ENCODE results near the gene KCNH1. TPM values are rescaled to one million over a fixed set of nuclear protein-coding genes. Genes with fewer than 3 reads are reported as not detected.

The KCNH1 gene
- total and polyA plus RNA-seq, 2 experiments from 2014 or later: 0.03 to 0.17 TPM

DNA sequence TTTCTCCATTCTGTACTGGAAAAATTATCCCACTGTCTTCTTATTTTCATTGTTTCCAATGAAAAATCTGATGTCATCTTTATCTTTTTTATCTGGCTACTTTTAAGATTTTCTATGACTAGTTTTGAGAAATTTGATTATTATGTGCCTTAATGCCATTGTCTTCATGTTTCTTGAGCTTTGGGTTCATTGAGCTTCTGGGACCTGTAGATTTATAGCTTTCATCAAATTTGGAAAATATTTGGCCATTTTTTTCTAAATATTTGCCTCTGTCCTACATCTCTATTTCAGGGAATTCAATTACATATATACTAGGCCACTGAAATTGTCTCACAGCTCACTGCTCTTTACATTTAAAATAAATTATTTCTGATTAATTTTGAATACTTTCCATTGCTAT lies 38.7 kb upstream of the KCNH1 start:
- no peak for DNase-seq (ENCODE audit: low spot score)
- no peak overlapping the region for H3K27ac ChIP-seq
- no peaks in the 10 kb centered on the region for H3K4me1 ChIP-seq (ENCODE audit: insufficient read depth)
- H3K9me3 ChIP-seq (ENCODE audit: low read depth): peaks cover 6% of the 10 kb centered on the region
- H4K20me1 ChIP-seq (ENCODE audit: insufficient read depth, poor library complexity, severe bottlenecking): no peaks in the 10 kb centered on the region
- H3K9me2 ChIP-seq (replicated peaks; ENCODE audit: insufficient read depth): no peaks in the 10 kb centered on the region
- no peak overlapping the region for H3K4me2 ChIP-seq
- no peaks in the 10 kb centered on the region for H3K79me2 ChIP-seq
- H3K4me3 ChIP-seq: no peak overlapping the region
- H3K36me3 ChIP-seq (replicated peaks; ENCODE audit: insufficient read depth, low read depth): no peaks in the 10 kb centered on the region
- no peak overlapping the region for H2AFZ ChIP-seq
- H3K27me3 ChIP-seq: no peaks in the 10 kb centered on the region
- TF ChIP-seq EZH2 (IDR thresholded peaks at IDR 0.05; ENCODE audit: borderline replicate concordance): no peak
- TF ChIP-seq, protein P1, sequence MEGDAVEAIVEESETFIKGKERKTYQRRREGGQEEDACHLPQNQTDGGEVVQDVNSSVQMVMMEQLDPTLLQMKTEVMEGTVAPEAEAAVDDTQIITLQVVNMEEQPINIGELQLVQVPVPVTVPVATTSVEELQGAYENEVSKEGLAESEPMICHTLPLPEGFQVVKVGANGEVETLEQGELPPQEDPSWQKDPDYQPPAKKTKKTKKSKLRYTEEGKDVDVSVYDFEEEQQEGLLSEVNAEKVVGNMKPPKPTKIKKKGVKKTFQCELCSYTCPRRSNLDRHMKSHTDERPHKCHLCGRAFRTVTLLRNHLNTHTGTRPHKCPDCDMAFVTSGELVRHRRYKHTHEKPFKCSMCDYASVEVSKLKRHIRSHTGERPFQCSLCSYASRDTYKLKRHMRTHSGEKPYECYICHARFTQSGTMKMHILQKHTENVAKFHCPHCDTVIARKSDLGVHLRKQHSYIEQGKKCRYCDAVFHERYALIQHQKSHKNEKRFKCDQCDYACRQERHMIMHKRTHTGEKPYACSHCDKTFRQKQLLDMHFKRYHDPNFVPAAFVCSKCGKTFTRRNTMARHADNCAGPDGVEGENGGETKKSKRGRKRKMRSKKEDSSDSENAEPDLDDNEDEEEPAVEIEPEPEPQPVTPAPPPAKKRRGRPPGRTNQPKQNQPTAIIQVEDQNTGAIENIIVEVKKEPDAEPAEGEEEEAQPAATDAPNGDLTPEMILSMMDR (IDR thresholded peaks at IDR 0.05; ENCODE audit: poor library complexity): no peak
- TF ChIP-seq EZH2phosphoT487 (IDR thresholded peaks at IDR 0.05; ENCODE audit: low read depth, severe bottlenecking, unreplicated experiment): no peak

DNA sequence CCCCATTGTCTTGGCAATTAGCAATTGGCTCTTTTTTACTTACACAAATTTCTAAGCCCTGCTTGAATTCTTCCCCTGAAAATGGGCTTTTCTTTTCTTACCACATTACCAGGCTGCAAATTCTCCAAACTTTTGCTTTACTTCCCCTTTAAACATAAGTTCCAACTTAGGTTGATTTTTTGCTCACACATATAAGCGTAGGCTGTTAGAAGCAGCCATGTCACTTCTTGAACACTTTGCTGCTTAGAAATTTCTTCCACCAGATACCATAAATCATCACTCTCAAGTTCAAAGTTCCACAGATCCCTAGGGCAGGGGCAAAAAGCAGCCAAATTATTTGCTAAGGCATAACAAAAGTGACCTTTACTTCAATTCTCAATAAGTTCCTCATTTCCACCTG lies 35.4 kb upstream of the KCNH1 start:
- Histone ChIP-seq H3K4me3 (no peak overlapping the region), H2AFZ (no peak overlapping the region), H3K27me3 (no peaks in the 10 kb centered on the region), H3K27ac (no peak overlapping the region), H3K36me3 (replicated peaks; ENCODE audit: insufficient read depth, low read depth) (no peaks in the 10 kb centered on the region), H4K20me1 (ENCODE audit: insufficient read depth, poor library complexity, severe bottlenecking) (no peaks in the 10 kb centered on the region), H3K4me1 (ENCODE audit: insufficient read depth) (no peaks in the 10 kb centered on the region), H3K79me2 (no peaks in the 10 kb centered on the region), H3K4me2 (no peak overlapping the region), H3K9me2 (replicated peaks; ENCODE audit: insufficient read depth) (no peaks in the 10 kb centered on the region), H3K9me3 (ENCODE audit: low read depth) (peaks cover 6% of the 10 kb centered on the region)
- TF ChIP-seq EZH2 (IDR thresholded peaks at IDR 0.05; ENCODE audit: borderline replicate concordance): no peak
- no peak for TF ChIP-seq EZH2phosphoT487 (IDR thresholded peaks at IDR 0.05; ENCODE audit: low read depth, severe bottlenecking, unreplicated experiment)
- TF ChIP-seq, protein P1 (IDR thresholded peaks at IDR 0.05; ENCODE audit: poor library complexity): no peak
- no peak for DNase-seq (ENCODE audit: low spot score)
- 93% methylated on average over 1 of the region's 1 CpG for WGBS (ENCODE audit: low lambda C conversion rate, missing lambda C conversion rate)

DNA sequence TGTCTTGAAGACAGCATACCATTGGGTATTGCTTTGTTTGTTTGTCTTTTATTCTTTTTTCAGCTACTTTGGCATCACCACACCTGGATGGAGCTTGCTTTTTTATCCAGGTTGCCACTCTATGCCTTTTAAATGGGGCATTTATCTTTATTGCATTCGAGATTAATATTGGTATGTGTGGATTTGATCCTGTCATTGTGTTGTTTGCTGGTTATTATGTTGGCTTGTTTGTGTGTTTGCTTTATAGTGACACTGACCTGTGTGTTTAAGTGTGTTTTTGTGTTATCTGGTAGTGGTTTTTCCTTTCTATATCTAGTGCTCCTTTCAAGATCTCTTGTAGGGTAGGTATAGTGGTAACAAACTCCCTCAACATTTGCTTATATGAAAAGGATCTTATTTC lies 24.9 kb upstream of the KCNH1 start:
- H3K9me3 ChIP-seq (ENCODE audit: low read depth): no peaks in the 10 kb centered on the region
- DNase-seq (ENCODE audit: low spot score): no peak
- no peak overlapping the region for H3K4me3 ChIP-seq
- TF ChIP-seq EZH2 (IDR thresholded peaks at IDR 0.05; ENCODE audit: borderline replicate concordance): no peak
- TF ChIP-seq, protein P1 (IDR thresholded peaks at IDR 0.05; ENCODE audit: poor library complexity): no peak
- no peak for TF ChIP-seq EZH2phosphoT487 (IDR thresholded peaks at IDR 0.05; ENCODE audit: low read depth, severe bottlenecking, unreplicated experiment)
- no peak overlapping the region for H3K4me2 ChIP-seq
- H3K4me1 ChIP-seq (ENCODE audit: insufficient read depth): no peaks in the 10 kb centered on the region
- H3K9me2 ChIP-seq (replicated peaks; ENCODE audit: insufficient read depth): no peaks in the 10 kb centered on the region
- H3K79me2 ChIP-seq: no peaks in the 10 kb centered on the region
- H3K27me3 ChIP-seq: no peaks in the 10 kb centered on the region
- no peak overlapping the region for H3K27ac ChIP-seq
- WGBS (ENCODE audit: low lambda C conversion rate, missing lambda C conversion rate): 100% methylated on average over 1 of the region's 1 CpG
- no peaks in the 10 kb centered on the region for H3K36me3 ChIP-seq (replicated peaks; ENCODE audit: insufficient read depth, low read depth)
- no peak overlapping the region for H2AFZ ChIP-seq
- H4K20me1 ChIP-seq (ENCODE audit: insufficient read depth, poor library complexity, severe bottlenecking): no peaks in the 10 kb centered on the region

DNA sequence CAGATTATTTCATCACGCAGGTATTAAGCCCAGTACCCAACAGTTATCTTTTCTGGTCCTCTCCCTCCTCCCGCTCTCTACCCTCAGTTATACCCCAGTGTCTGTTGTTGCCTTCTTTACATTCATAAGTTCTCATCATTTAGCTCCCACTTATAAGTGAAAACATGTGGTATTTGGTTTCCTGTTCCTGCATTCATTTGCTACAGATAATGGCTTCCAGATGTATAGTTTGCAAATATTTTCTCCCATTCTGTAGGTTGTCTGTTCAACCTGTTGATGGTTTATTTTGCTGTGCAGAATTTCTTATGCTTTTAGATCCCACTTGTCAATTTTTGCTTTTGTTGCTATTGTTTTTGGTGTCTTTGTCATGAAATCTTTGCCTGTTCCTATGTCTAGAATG lies 21.1 kb upstream of the KCNH1 start:
- no peaks in the 10 kb centered on the region for H3K9me3 ChIP-seq (ENCODE audit: low read depth)
- no peak overlapping the region for H3K4me3 ChIP-seq
- no peak overlapping the region for H3K4me2 ChIP-seq
- H3K79me2 ChIP-seq: no peaks in the 10 kb centered on the region
- DNase-seq (ENCODE audit: low spot score): no peak
- no peaks in the 10 kb centered on the region for H4K20me1 ChIP-seq (ENCODE audit: insufficient read depth, poor library complexity, severe bottlenecking)
- H3K36me3 ChIP-seq (replicated peaks; ENCODE audit: insufficient read depth, low read depth): no peaks in the 10 kb centered on the region
- no peaks in the 10 kb centered on the region for H3K9me2 ChIP-seq (replicated peaks; ENCODE audit: insufficient read depth)
- WGBS (ENCODE audit: low lambda C conversion rate, missing lambda C conversion rate): 70% methylated on average over 2 of the region's 2 CpGs
- no peak overlapping the region for H2AFZ ChIP-seq
- TF ChIP-seq EZH2 (IDR thresholded peaks at IDR 0.05; ENCODE audit: borderline replicate concordance) (no peak), EZH2phosphoT487 (IDR thresholded peaks at IDR 0.05; ENCODE audit: low read depth, severe bottlenecking, unreplicated experiment) (no peak)
- TF ChIP-seq, protein P1 (IDR thresholded peaks at IDR 0.05; ENCODE audit: poor library complexity): no peak
- H3K27ac ChIP-seq: no peak overlapping the region
- H3K27me3 ChIP-seq: no peaks in the 10 kb centered on the region
- H3K4me1 ChIP-seq (ENCODE audit: insufficient read depth): no peaks in the 10 kb centered on the region
